ENCODE measurements around the gene HMG20B. TPM values are rescaled to one million over a fixed set of nuclear protein-coding genes. Genes with fewer than 3 reads are reported as not detected.

HMG20B gene
- total RNA-seq, 1 donor from 2014 or later: 66.5 TPM

DNA sequence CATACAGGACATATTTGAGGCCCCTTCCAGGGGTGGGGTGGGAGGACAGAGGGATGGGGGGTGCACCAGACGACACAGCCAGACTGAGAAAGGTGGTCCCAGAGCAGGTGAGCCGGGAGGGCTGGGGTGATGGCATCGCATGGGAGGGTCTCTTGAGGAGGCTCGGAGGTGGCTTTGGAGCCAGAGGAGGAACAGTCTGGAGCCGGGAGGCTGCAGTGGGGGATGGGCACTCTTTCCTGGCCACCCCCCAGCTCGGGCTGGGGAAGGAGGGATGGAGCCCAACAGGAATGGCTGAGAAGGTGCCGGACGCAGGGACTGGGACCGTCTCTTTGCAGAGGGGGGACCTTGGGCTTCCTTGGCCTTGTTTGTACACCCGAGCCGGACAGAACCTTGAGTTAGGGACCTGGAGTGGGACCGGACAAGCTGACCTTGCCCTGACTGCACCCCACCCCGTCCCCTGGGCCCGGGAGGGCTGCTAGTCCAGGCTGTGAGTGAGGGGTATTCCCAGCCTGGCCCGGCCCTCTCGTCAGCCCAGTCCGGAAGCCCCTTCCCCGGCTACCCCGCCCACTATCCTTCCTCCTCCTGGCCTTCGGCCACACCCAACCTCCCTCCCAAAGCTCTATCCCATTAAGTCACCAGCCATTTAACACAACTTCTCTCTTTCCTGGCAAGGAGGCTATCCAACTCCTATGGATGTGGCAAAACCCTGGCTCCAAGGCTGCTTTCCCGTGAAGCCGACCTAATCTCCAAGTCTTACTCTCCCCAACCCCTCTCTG lies 34.7 kb downstream of the HMG20B start:
- no peak for DNase-seq (ENCODE audit: low spot score)

DNA sequence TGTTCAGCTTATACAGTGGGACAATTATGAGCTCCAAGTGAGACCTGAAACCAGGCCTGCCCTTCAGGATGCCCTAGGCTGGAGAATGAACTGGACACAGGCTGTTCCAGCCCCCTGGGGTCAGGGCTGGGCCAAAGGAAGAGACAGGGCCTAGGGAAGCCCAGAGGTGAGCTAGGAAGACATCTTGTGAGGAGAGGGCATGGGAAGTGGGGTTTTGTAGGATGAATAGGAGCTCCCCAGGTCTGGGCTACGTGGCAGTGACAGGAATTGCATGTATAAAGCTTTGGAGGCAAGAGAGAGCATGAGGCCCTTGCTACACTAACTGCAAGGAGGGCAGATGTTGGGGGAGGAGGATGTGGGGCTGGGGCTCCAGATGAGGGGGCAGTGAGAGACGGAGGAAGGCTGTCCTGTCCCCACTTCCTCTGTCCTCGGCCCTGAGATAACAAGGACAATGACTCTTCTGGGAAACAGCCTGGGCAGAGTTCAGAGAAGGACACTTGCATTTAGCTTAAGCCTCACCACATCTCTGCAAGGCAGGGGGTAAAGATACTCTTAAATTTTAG lies 35.4 kb downstream of the HMG20B start:
- no peak for DNase-seq (ENCODE audit: low spot score)

DNA sequence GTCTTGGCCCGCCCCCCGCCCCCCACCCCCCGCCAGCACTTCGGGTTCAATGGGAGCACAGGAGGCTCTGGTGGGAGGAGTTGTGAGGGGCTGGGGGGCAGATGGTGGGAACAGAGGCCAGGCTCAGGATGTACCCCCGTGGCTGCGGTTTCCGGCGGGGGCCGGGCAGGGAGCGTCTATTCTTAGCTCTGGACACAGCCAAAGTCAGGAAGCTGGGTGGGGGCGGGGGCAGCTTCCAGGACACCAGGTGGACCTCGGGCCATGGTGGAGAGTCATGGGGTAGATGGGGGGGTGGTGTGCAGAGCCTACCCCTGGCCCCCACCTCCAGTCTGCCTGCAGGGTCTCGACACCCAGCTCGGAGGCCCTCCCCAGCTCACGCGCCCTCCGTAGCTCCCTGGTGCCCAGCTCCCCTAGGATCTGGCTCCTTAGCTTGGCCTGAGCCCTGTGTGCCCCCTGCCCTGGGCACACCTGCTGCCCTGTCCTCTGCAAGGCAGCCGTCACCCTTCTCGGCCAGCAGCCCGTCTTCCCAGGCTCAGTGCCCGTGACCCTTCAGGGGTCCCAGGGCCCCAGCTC lies 36.1 kb downstream of the HMG20B start:
- DNase-seq (ENCODE audit: low spot score): no peak

DNA sequence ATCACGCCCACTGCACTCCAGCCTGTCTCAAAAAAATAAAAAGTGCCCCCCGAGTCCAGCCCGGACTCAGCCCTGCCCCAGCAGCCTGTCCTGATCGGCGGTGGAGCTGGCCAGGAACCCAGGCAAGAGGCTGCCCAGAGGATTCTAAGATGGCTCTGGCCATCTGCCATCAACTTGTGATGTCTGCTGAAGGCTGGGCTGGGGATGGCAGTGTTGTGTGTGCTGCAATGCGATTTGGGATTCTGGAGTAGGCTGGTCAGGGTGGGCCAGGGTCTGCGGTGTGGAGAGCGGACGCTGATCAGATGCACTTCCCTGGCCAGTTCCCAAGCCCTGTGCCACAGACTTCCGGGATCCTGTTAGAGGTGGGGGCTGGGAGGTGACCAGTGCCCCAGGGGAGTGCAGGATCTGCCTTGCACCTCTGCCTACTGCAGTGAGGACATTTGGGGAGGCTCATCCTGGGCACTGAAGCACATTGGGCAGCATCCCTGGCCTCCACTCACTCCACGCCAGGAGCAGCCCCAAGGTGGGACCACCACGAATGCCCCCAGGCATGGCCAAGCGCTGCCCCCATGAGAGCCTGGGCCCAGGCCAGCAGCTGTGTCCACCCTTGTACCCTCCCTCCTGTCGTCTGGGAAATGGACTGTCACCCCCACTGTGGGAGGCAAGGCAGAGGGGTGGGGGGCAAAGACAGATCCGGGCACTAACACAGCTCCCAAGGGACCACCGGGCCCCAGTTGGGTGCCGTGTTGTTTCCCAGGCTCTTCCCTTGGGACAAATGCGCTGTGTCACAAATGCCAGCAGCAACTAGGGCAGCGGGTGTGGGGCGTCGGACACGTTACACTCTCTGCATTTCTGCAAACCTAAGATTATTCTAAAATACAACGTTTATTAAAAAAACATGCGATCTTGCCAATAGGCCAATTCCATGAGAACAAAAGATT lies 37.3 kb downstream of the HMG20B start:
- DNase-seq (ENCODE audit: low spot score): no peak

DNA sequence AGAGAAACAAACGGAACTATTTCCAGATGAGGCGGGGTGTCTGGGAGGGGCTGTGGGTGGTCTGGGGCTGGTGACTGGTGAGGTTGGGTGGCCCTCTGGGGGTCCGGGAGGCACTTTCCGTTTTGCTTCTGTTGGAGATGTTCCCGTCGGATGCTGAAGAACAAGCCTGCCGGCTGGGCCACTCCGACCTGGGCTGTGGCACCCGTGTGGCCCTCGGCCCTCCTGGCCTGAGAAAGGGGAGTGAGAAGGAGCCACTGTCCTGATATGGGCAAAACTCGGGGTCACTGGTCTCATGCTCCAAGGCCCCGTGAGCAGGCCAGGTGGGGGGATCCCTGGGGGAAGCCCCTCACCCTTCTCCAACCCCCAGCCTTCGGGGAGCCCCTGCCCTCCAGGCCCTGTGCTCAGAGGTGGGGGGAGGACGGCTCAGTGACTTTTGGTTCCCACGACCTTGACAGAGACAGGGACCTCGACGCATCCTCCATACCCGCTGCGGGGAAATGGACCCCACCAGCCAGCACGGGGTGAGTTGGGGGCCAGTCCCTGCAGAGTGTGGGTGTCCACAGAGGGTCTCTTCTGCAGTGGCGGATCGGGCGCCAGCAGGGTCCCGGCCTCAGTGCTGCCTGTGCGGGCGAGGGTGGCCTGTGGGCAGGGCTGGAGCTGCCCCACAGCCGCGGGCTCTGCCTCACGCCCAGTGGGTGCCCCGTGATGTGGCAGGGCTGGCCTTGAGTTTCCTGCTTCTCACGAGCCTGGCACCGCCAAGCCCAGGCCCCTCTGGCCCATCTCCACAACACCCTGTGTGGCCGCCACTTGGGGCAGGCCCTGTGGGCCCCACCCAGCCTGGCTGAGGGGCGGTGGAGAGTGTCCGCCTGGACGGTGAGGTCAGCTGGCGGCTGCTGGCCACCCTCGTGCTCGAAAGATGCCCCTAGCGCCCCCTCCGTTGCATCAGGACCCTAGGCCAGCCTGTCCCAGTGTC lies 38.3 kb downstream of the HMG20B start:
- no peak for DNase-seq (ENCODE audit: low spot score)

DNA sequence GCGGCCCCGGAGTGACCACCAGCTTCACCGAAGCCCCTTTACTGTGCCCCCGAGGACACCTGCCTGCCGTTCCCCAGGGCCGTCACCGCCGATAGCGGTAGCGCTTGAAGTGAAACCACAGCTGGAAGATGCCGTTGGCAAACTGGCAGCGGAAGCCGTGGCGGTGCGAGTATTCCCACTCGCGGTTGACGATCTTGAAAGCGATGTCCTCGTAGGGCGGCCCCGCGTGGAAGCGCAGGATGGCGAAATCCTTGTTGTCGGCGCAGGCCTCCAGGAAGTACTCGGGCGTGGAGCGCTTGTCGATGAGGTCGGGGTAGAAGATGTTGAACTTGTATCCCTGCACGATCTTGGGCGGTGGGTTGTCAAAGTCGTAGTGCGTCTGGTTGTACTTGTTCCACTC lies 39.1 kb downstream of the HMG20B start:
- no peak for DNase-seq (ENCODE audit: low spot score)

DNA sequence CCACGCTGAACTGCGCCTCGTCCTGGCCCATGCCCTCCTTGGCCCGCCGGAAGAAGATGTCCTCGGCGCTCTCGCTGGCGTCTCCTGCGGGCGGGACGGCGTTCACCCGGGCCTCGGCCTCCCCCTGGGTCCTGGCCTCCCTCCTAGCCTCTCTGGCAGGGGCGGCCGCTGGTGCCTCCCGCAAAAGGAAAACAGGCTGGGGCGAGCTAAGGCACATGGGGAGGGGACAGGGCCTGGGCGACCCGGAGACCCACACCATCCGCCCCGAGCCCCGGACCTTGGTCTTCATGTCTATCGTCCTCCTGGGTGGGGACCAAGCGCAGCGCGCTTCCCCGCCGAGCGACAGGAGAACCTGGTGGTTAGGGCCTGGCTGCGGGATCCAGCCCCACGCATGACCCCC lies 39.6 kb downstream of the HMG20B start:
- DNase-seq (ENCODE audit: low spot score): no peak

DNA sequence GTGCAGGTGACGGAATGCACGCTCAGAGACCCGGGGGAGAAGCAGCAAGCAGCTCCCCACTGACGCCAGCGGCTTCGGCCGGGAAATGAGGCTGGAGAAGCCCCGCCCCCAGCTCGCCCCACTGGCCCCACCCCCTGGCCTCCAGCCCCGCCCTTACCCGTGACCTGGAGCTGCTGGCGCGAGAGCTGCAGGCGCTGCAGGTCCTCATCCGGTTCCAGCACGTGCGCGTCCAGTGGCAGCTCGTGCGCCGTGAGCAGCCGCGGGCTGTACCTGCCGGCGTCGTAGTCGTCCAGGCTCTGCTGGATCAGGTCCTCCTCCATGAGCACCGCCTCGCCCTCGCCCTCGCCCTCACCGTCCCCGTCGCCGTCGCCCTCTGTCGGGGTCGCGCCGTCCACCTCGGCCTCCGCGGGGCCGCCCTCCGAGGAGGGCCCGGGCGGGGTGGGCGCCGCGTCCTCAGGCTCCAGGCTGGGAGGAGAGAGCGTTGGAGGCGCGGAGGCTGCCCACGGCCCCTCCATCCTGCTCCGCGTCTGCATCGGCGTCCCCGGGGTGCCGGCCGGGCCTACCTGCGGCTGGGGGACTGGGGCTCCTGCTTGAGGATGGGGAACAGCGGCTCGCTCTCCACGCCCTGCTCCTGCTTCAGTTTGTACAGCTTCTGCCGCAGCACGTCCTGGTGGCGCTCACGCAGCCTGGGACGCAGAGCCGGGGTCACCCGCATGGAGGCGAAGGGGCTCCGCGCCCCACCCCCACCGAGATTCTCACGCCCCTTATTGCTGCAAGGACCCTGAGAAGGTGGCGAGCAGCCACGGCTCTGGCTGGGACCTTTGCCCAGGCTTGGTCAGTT lies 40.4 kb downstream of the HMG20B start:
- DNase-seq (ENCODE audit: low spot score): no peak

DNA sequence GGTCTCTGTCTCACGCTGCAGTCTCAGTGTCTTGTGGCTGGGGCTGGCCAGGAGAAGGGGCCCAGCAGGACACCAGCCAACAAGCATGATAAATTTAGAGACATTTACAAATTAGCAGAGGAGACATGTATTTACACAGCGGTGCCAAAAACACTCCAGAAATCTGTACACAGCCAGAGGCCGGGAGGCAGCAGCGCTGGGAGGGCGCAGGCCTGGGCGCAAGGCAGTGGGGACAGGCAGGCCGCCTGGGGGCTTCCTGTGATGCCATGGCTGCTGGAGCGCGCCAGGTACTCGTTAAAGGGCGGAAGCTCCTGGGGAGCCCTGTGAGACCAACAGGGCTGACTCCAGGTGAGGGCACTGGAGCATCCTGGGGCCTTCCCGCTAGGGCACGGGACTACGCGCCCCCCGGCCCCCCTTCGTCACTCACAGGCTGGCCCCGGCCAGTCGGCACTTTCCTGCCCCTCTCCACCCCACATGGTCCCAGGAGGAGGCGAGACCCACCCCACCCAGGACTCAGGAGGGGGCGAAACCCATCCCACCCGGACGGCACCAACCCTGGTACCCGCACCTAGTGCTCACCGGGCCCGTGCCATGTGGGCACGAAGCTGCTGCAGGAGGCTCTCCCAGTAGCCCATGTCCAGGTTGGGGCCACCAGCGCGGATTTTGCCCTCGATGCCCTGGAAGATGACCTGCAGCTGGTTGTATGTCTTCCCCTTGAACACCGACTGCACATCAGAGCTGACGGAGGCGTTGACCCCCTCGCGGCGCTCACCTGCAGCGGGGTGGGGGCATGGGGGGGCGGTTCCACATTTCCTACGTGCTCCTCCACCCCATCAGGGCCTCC lies 41.3 kb downstream of the HMG20B start:
- no peak for DNase-seq (ENCODE audit: low spot score)

DNA sequence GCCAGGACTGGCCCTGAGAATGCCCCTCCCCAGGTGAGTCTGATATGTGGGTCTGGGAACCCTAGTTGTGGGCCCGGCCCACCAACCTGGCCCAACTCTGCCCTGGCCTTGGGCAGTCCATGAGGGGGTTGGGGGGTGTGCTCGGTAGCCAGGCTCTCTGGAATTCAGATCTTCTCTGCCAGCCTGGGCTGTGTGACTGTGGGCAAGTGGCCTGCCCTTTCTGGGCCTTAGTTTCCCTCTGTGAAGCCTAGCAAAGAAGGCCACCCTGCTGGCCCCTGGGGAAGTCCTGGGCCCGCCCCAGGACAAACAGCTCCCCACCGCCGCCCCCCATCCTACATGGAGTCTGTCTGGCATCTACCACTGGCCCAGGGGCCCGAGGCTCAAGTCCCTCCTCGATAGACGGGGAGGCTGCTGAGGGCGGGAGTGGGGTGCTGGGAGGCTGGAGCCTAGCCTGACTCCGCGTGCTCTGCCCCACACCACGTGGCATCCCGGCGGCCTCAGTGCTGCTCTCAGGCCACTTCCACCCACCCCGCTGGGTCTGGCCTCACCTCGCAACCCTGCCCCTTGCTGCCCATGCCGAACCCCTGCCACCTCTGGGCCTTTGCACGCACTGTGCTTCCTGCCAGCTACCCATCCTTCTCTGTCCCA lies 42.2 kb downstream of the HMG20B start:
- no peak for DNase-seq (ENCODE audit: low spot score)

DNA sequence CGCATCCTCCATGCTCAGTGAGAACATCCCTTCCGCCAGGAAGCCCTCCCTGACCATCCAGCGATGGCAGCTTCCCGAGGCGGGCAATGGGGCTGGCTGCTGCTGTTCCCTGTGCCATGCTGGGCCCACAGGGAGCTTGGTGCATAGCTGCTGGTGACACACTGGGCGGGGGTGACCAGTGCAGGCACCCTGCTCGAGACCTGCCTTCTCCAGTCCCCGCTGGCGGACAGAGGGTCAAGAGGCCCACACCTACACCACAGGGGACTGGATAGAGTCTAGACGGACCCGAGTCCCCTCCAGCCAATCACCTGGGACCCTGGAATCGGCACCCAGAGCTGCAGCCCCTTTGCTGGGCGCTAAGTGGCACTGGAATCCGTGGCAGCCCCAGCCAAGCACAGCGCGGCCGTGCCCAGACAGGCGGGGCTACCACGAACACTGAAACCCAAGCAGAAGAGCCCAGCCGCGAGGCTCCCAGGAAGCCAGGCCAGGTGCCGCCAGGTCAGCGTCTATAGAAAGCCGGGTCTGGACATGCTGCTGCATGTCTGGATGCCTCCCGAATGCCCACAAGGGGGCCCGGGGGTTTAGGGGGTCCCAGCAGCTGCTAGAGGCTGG lies 42.9 kb downstream of the HMG20B start:
- no peak for DNase-seq (ENCODE audit: low spot score)

DNA sequence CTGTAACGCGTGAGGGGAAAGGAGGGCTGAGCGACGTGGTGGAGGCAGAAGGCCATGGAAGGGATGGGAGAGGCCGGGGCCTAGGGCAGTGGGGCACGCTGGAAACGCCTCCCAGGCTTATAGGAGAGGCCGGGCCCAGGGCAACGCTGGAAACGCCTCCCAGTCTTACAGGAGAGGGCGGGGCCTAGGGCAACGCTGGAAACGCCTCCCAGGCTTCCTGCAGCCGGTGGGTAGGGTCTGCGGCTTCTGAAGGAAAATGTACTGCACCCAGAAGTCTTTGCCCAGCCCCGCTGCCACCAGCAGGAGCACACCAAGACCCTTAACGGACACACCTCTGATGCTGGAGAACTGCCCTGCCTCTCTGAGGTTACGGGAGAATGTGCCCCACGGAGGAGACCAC lies 44.7 kb downstream of the HMG20B start:
- DNase-seq (ENCODE audit: low spot score): no peak

DNA sequence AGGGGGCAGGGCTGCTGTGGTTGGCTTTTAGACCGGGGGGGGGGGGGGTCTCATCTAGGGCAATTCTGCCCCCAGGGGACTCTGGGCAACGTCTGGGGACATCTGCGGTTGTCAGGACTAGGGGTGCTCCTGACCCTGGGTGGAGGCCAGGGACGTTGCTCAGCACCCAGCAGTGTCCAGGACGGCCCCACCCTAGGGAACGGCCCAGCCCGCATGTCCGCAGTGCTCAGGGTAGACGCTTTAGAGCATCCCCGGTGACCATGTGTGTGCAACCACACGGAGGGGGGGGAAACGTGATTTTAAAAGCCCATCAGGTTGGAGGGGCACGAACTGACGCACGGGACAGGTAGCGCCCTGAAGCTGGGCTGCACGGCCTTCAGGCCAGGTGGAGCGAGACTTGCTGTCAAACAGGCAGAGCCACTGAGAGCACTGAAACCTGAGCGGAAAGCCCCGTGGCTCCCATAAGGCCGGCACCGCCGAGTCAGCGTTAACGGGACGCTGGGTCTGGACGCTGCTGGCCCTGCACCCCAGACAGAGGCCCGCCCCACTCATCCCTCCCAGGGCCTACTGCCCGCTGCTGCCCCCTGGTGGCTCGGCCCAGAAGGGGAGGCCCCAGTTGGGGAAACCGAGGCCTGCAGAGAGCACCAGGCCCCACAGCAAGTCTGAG lies 45.5 kb downstream of the HMG20B start:
- DNase-seq (ENCODE audit: low spot score): no peak

DNA sequence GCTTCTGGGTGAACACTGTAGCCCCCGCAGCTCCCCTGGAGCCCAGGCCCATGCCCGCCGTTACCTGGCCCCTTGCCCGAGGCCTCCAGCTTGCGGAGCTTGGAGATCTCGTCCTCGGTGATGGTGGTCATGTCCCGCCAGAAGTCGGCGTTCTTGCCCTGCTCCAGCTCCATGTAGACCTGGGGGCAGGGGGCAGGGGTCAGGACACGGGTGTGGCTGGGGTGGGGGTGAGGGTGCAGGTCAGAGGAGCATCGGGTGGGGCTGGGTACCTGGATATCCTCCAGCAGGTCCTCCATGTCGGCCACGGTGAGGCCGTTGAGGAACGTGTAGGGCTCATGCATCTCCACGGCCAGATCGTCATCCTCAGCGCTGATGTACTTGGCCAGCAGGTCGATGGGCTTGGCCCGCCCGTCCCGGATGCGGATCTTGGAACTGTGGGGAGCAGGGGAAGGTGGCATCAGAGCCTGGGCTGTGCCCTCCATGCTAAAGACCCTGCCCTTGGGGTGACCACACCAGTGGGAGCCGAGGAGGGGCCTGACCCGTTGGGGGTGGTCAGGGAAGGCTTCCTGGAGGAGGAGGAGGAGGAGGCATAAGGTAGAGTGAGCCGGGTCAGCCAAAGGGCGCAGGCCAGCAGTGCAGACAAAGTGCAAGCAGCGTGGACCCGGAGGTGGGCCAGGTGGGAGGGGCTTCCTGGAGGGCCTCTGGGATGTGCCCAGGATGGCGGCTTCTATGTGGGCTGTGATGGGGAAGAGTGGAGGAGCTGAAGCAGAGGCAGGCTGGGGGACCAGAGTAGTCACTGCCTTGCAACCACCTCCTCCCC lies 46.3 kb downstream of the HMG20B start:
- DNase-seq (ENCODE audit: low spot score): no peak

DNA sequence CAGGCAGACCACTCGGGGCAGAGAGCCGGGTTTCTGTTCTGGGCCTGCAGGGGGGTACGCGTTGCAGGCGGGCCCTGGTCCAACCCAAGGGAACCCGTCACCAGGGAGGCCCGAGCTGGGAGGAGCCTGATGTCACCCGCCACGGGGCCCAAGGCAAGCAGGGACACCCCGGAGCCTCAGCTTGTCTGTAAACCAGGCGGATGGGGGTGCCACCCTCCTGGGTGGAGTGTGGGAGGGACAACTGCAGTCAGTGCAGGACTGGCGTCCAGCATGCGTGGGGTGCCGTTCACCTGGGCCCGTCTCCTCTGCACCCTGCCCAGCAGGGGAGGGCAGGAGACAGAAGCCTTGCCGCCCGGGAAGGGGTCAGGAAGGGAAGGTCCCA lies 46.9 kb downstream of the HMG20B start:
- no peak for DNase-seq (ENCODE audit: low spot score)

DNA sequence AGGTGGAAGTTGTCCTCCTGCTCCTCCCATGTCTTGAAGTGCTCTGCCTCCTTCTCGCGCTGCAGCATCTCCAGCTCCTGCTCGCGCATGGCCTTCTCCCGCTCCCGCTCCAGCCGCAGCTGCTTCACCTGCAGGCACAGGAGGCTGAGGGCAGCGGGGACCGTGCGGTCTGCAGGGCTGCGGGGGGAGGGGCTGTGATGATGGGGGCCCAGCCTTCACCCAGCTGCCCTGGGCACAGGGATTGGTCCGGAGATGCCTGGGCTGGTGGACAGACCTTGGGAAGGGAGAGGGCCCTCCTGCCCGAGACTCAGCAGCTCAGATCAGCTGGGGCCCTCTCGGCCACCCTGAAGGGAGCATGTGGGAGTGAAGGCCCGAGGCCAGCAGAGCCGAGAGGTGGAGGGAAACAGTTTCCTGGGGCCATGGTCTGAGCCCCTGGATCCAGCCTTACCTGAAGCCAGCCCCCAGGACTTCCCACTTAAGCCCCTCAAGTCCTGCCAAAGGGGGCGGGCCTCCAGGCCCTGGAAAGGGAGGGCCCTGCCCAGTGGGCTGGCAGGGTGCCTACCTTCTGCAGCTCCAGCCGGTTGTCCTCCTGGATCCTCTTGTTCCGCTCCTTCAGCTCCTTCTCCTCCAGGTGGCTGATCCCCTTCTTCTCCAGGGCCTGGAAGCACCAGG lies 47.5 kb downstream of the HMG20B start:
- no peak for DNase-seq (ENCODE audit: low spot score)

All from ureter (tissue), 1 donor.